Nasal cavity respiratory epithelium epithelial cell of viscerocranial mucosa (primary cell): ENCODE measurements around the gene MEAK7. TPM values are rescaled to one million over a fixed set of nuclear protein-coding genes. Genes with fewer than 3 reads are reported as not detected.

ENCODE experiments used
- total RNA-seq: library from RNA; depleted of rRNA; stranded (reverse); fragments of >200 nt; gene quantifications from 2 replicates; pipeline ENCODE4 v1.2.3, GENCODE V29; 2014

The MEAK7 gene, protein sequence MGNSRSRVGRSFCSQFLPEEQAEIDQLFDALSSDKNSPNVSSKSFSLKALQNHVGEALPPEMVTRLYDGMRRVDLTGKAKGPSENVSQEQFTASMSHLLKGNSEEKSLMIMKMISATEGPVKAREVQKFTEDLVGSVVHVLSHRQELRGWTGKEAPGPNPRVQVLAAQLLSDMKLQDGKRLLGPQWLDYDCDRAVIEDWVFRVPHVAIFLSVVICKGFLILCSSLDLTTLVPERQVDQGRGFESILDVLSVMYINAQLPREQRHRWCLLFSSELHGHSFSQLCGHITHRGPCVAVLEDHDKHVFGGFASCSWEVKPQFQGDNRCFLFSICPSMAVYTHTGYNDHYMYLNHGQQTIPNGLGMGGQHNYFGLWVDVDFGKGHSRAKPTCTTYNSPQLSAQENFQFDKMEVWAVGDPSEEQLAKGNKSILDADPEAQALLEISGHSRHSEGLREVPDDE
- 46.8 and 52.8 TPM in 2 replicates for total RNA-seq

DNA sequence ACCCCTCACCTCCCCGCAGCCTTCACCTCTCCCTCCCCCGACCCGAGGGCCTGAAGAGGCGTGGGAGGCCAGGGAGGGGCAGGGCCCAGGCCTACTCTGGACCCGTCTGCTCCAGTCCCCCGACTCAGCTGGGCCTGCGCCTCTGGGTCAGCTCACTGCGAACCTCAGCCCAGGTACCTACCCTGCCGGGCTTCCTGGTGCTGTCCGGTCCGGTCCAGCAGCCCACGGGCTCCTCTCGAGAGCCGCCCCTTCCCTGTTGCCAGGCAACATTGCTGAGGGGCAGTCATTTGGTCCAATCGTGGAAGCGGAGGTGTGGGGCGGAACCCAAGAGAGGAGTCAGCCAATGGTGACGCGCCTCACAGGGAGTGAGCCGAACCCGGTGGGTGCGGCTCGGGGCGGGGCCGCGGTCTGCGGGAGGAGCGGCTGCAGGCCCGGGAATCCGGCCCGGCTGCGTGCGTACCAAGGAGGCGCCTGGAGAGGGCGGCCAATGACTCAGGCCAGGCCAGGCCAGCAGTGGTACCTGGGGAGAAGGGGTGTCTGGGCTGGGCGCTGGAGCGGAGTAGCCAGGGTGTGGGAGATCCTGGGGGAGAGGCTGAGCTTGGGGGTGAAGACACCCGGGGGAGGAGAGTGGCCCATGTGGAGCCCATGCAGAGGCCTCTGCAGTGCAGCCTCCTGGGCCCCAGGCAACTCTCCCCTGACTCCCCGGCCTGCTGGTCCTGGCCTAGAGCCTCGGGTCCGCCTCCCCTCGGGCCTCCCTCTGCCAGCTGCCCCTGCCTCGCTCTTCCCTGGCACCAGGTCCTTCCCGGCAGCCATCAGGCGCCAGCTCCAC lies at the start of gene MEAK7:
Gene MEAK7, minus strand, starts transcription at position 240 of the 829 bp plus-strand sequence. CDS start 6,573 bp downstream, outside the sequence.

Other genes with a start within 250 kb of the MEAK7 start
- not detected in 2 replicates for gene WFDC1, start 209.8 kb downstream of the MEAK7 start, total RNA-seq
- 26.7 and 50.7 TPM in 2 replicates for gene ATP2C2, start 136.1 kb downstream of the MEAK7 start, total RNA-seq
- 49.1 and 58.4 TPM in 2 replicates for gene COTL1, start 113.4 kb upstream of the MEAK7 start, total RNA-seq
- 98.1 and 126 TPM in 2 replicates for gene KLHL36, start 143.9 kb upstream of the MEAK7 start, total RNA-seq
- 50.9 and 104 TPM in 2 replicates for gene USP10, start 195.3 kb upstream of the MEAK7 start, total RNA-seq